HG02885 (cell line): ENCODE results near the gene HAUS5.
"Not testable (repeated sequence)": the region's sequence is repeated elsewhere in the genome, so short reads cannot be mapped to it uniquely, and the experiment has no call there.

Experiments
- ATAC-seq: cut with Tn5 transposase; IDR thresholded peaks from one replicate; pipeline ENCODE4 v1.9.1; 2021; ENCODE audit warnings: mild to moderate bottlenecking; ENCODE audit not compliant: unreplicated experiment, poor library complexity

The HAUS5 gene

DNA sequence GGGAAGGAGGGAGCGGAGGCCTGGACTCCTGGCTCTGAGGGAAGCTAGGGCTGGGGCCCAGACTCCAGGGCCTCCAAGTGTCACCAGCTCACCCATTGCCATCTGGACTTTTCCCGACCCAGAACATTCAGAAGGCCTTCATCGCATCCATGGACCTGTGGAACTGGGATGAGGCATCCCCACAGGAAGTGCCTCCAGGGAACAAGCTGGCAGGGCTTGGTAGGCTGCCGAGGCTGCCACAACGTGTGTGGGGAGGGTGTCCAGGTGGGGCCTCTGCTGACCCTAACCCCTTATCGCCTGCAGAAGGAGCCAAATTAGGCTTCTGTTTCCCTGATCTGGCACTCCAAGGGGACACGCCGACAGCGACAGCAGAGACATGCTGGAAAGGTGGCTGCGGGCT lies 29.8 kb downstream of the HAUS5 start:
- ATAC-seq, result no peak

GRCh38 chr19:35642798-35643254 lies 30.3 kb downstream of the HAUS5 start:
- ATAC-seq, result no peak

- ATAC-seq, result peak; percentile 43
Measured at GRCh38 chr19:35643255-35644205, 31.0 kb downstream of the HAUS5 start.

DNA sequence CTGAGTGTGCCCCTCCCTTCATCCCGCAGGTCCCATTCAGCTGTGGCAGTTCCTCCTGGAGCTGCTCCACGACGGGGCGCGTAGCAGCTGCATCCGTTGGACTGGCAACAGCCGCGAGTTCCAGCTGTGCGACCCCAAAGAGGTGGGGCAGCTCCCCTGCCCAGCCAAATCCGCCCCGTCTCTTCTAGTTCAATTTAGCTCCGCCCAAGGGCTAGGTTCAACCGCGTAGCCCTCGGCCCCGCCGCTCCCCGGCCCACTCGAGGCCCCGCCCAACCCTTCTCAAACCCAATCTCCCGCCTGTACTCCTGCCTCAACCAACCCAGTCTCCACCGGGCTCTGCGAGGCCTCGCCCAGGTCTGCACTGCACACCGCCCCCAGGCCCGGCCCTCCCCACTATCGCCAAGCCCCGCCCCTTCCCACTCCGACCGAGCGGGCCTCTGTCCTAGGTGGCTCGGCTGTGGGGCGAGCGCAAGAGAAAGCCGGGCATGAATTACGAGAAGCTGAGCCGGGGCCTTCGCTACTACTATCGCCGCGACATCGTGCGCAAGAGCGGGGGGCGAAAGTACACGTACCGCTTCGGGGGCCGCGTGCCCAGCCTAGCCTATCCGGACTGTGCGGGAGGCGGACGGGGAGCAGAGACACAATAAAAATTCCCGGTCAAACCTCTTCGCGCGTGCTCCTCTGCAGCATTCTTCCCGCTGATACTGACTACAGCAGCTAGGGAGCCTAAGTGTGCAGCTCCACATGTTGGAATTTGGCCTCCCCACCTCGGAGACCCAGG lies 31.9 kb downstream of the HAUS5 start:
- peak; percentile 74 for ATAC-seq

DNA sequence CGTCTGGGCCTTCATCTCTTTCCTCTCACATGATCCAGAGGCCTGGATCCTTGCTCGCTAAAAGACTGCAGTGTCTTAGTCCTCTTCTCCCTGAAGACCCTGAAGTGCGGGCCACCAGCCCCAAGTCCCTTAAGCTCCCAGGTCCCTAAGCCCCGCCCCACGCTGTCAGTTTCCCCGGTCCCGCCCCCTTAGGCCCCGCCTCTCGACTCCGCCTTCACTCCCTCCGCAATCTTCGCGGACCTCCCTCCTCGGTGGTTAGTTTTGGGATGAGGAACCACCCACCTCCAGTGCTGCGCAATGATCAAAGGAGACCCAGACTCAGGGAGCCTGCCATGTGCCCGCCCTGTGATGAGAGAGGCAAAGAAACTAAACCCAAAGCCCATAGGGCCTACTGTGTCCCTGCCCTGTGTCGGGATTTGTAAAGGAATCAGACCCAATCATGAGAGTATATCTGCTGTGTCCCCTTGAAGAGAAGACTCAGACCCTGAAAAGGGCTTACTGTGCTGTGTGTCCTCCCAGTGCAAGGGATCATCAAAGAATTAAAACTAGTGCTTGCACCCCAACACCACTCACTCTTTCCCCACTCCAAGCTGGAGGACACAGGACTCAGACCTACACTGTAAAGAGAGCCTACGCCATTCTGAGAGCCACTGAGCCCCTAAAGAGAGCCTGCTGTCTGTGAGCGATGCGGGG lies 32.6 kb downstream of the HAUS5 start:
- no peak for ATAC-seq

GRCh38 chr19:35645680-35646511 lies 33.4 kb downstream of the HAUS5 start:
- no peak for ATAC-seq

- ATAC-seq, result peak; percentile 60
Measured at GRCh38 chr19:35648017-35648961, 35.8 kb downstream of the HAUS5 start, which contains the start of gene COX6B1. Gene COX6B1, plus strand, starts transcription at chr19:35648323. Its CDS starts 2,921 bp downstream, at chr19:35651244.

DNA sequence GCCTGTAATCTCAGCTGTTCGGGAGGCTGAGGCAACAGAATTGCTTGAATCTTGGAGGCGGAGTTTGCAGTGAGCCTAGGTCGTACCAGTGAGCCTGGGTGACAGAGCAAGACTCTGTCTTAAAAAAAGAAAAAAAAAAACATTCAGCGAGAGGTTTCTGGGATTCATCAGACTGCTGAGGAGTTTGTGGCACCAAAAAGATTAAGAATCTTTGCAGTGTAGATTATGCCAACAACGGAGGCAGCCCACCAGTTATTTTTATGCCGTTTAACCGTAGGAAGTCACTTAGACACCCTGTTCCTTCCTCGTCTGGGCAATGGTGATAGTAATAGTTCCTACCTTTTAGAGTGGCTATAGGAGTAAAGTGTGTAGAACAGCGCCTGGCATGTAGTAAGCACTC lies 38.0 kb downstream of the HAUS5 start:
- no peak for ATAC-seq

DNA sequence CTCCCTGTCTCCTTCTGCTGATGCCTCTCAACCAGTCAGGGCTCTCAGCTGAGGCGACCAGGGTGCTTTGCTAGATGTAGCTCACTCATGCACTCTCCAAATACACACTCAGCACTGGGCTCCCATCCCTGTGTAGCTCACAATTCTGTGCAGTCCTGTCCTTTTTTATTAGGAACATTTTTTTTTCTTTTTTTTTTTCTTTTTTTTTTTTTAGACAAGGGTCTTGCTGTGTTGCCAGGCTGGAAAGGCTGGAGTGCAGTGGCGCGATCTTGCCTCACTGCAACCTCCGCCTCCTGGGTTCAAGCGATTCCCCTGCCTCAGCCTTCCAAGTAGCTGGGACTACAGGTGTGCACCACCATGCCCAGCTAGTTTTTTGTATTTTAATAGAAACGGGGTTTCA lies 42.3 kb downstream of the HAUS5 start:
- ATAC-seq, result not testable (repeated sequence)

DNA sequence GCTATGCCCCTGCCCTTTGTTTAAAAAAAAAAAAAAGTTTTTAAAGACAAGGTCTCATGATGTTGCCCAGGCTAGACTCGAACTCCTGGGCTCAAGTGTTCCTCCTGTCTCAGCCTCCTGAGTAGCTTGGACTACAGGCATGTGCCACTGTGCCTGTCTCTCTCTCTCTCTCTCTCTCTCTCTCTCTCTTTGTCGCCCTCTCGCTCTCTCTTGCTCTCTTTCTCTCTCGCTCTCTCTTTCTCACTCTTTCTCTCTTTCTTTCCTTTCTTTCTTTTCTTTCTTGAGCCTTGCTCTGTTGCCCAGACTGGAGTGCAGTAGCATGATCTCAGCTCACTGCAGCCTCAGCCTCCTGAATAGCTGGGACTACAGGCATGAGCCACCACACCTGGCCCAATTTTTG lies 43.1 kb downstream of the HAUS5 start:
- no peak for ATAC-seq

DNA sequence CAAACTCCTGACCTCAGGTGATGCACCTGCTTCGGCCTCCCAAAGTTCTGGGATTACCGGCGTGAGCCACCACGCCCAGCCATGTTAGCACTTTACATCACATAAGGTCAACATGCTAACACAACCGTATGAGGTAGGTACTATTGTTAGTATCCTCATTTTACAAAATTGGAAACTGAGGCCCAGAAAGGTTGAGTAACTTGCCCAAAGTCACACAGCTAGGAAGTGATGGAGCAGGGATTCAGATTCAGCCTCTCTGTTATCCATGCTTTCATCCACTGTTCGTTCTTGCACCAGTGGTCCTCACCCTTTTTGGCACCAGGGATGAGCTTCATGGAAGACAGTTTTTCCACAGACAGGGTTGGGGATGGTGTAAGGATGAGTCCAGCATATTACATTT lies 44.2 kb downstream of the HAUS5 start:
- no peak for ATAC-seq

DNA sequence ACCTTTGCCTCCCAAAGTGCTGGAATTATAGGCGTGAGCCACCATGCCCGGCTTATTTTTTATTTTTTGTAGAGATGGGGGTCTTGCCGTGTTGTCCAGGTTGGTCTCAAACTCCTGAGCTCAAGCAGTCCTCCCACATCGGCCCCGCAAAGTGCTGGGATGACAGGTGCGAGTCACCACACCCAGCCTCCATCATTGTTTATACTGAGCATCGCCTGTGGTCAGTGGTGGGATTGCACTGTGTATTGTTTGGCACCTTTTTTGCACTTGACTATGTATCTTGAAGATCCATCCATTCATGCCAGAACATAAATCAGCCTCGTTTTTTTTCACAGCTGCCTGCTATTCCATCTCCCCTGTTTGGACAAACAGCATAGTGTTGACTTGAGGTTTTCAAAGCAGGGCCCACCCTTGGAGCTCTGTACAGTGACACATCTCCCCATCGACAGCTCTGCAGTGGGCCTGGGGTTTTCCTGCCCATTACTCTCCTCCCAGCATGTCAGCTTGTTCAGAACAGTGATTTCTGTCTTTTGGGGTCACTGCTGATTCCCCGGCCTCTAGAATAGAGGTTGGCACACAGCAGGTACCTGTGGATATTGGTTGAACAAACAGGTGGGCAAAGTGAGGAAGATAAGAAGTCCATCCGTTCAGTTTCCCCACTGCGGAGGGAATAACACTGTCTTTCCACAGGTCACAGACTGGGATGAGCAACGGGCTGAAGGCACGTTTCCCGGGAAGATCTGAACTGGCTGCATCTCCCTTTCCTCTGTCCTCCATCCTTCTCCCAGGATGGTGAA lies 45.6 kb downstream of the HAUS5 start:
- ATAC-seq, result no peak

DNA sequence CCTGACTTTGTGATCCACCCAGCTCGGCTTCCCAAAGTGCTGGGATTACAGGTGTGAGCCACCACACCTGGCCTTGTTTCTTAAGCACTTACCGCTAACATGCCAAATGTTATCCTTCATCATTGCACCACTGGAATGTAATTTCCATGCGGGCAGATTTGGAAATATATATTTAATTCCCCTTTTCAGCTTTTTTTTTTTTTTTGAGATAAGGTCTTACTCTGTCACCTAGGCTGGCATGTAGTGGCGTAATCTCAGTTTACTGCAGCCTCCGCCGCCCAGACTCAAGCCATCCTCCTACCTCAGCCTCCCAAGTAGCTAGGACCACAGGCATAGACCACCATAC lies 49.4 kb downstream of the HAUS5 start:
- no peak for ATAC-seq

- ATAC-seq, result no peak
Measured at GRCh38 chr19:35663981-35664380, 51.4 kb downstream of the HAUS5 start.

DNA sequence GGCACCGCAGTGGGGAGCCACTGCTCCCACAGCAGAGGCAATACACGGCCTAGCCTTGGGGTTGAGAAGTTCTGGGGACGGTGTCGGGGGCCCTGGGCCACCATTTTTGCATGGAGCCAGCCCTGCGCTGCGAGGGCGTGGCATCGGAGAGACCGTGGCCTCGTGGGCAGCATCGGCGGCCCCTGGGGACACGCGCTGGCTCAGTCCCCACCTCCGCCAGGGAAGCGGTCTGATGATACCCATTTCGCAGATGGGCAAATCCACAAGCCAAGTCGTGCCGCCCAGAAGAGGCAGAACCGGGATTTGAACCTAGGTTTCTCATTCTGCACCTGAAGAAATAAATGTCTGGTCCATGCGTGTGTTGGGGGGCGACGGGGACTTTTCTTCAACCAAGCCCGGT lies 52.6 kb downstream of the HAUS5 start:
- no peak for ATAC-seq

GRCh38 chr19:35665604-35666003 lies 53.1 kb downstream of the HAUS5 start:
- ATAC-seq, result no peak

- ATAC-seq, result no peak
Measured at GRCh38 chr19:35666251-35666913, 53.8 kb downstream of the HAUS5 start, which contains the start of gene UPK1A. Gene UPK1A, plus strand, starts transcription at chr19:35666517. Its CDS starts 296 bp downstream, at chr19:35666813.
